Stimulated activated effector memory CD8-positive, alpha-beta T cell treated with anti-CD3 and anti-CD28 coated beads, Interleukin-12 subunit alpha, Interleukin-12 subunit beta, amount 100 ng/mL, for 72 hours (primary cell): ENCODE results near the gene LINGO4.
A peak's percentile ranks its signal among the peaks of the same experiment; 100 is the strongest.

Experiments
- ATAC-seq: fragments of 150-1000 bp; cut with Tn5 transposase; 2 replicates; pipeline ENCODE4 v1.10.0; 2021
- DNase-seq, 2 donors: peaks; one replicate each; pipeline ENCODE4 v3.0.0; 2021 to 2022; ENCODE audit warnings: low spot score in 2 of 2
- H3K27ac Mint-ChIP-seq: one replicate; pipeline ENCODE4 v1.8.0; 2022; ENCODE audit warnings: mild to moderate bottlenecking, mixed read lengths
- H3K36me3 Mint-ChIP-seq: one replicate; pipeline ENCODE4 v1.8.0; 2022; ENCODE audit warnings: mild to moderate bottlenecking, mixed read lengths
- H3K4me1 Mint-ChIP-seq: one replicate; pipeline ENCODE4 v1.8.0; 2022; ENCODE audit warnings: mixed read lengths
- H3K4me3 Mint-ChIP-seq: one replicate; pipeline ENCODE4 v1.8.0; 2022; ENCODE audit warnings: mild to moderate bottlenecking, mixed read lengths
- H3K9me3 Mint-ChIP-seq: one replicate; pipeline ENCODE4 v1.8.0; 2022; ENCODE audit warnings: mixed read lengths

Gene LINGO4

GRCh38 chr1:151762941-151763921 is 42.0 kb downstream of the LINGO4 start, which contains the start of gene MRPL9:
Gene MRPL9 (minus strand): TSS chr1:151763496. CDS start chr1:151763479, 17 bp downstream.
- peak; percentile 73 to 90 for DNase-seq
- peaks cover 29% of the 10 kb centered on the region for H3K4me1 Mint-ChIP-seq
- no peaks in the 10 kb centered on the region for H3K9me3 Mint-ChIP-seq
- peaks cover 56% of the 10 kb centered on the region for H3K36me3 Mint-ChIP-seq
- peak within 1 kb of the TSS; percentile 98 for H3K27ac Mint-ChIP-seq
- peak; percentile 99 for ATAC-seq
- H3K4me3 Mint-ChIP-seq = peak within 1 kb of the TSS; percentile 94

DNA sequence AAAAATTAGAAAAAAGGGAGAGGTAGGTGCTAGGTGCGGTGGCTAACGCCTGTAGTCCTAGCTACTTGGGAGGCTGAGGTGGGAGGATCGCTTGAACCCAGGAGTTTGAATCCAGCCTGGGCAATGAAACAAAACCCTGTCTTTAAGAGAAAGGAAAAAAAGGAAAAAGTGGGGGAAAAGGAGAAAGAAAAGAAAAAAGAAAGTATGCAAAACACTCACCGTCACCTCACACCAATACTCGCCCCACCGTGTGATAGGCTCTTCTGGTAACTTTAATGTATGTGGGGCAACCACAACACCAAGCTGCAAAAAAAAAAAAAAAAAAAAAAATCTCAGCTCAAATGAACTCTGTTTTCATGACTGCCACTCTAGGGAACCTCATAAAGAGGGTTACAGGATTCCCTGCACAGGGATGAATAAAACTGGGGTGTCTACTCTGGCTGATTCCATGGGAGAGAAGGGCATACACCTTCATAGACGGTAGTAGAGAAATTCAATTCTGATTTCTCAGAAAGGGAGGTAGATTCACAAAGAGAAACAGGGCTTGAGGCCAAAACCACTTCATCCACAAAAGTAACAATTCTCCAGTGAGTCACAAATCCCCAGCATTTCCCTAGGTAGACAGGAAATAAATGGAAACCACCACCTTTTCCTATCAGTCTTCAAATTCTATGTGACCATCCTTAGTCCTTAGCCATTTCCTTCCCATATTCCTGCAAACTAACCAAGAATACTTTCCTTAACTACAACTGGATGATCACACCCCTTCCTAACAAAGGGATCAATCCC is 44.4 kb downstream of the LINGO4 start:
- no peak overlapping the region for H3K4me3 Mint-ChIP-seq
- ATAC-seq (no peak), DNase-seq (no peak)
- peak overlapping the region; percentile 48 for H3K27ac Mint-ChIP-seq
- no peaks in the 10 kb centered on the region for H3K9me3 Mint-ChIP-seq
- H3K4me1 Mint-ChIP-seq = peaks cover 43% of the 10 kb centered on the region
- peaks cover 70% of the 10 kb centered on the region for H3K36me3 Mint-ChIP-seq

DNA sequence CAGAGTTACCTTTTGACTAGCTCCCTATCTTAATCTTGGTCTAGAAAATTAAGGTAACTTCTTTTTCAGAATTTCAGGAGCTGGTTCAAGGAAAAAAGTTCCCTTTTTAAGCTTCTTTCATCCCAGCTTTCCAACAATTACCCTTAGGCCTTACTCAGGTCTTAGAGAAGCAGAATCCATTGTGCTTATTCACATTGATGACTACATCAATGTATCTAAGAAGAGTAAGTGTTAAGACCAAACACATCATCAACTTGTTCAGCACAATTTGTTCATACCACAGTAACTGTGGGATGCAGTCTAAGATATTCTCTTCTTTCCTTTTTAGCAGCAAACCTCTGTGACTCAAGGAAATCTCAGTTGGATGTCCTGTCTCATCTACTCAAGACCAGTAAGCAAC is 46.0 kb downstream of the LINGO4 start:
- ATAC-seq (no peak), DNase-seq (no peak)

DNA sequence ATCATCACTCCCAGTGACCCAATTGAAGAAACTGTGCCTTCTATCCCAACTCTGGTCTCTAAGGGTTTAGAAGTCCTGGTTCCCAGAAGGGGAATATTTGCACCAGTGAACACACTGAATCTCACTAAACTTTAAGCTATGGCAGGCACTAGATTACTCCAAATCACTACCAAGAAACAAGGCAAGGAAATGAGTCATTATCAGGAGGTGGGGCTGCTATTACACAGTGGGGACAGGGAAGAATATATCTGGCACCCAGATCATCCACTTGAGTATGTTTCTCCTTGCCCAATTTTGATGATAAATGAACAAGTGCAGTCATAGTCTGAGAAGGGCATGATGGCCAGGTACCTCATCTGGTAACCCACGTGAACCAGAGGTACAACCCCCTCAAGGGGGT is 48.9 kb downstream of the LINGO4 start:
- DNase-seq = no peak
- H3K9me3 Mint-ChIP-seq = no peaks in the 10 kb centered on the region
- H3K4me3 Mint-ChIP-seq = no peak overlapping the region
- peak; percentile 94 for ATAC-seq
- peaks cover 44% of the 10 kb centered on the region for H3K36me3 Mint-ChIP-seq
- H3K27ac Mint-ChIP-seq = peak overlapping the region; percentile 84
- peaks cover 14% of the 10 kb centered on the region for H3K4me1 Mint-ChIP-seq

More for the DNA sequence above, 46.0 kb downstream of the LINGO4 start:
- H3K27ac Mint-ChIP-seq = peak overlapping the region; percentile 48
- no peak overlapping the region for H3K4me3 Mint-ChIP-seq
- no peaks in the 10 kb centered on the region for H3K9me3 Mint-ChIP-seq
- H3K36me3 Mint-ChIP-seq = peaks cover 70% of the 10 kb centered on the region
- peaks cover 39% of the 10 kb centered on the region for H3K4me1 Mint-ChIP-seq
